ENCODE data around the gene CRELD1.

The CRELD1 gene

GRCh38 chr3:9901967-9902366, 31.7 kb upstream of the CRELD1 start:
- H3K27ac ChIP-seq, result no peak overlapping the region
- TF ChIP-seq, protein P1, sequence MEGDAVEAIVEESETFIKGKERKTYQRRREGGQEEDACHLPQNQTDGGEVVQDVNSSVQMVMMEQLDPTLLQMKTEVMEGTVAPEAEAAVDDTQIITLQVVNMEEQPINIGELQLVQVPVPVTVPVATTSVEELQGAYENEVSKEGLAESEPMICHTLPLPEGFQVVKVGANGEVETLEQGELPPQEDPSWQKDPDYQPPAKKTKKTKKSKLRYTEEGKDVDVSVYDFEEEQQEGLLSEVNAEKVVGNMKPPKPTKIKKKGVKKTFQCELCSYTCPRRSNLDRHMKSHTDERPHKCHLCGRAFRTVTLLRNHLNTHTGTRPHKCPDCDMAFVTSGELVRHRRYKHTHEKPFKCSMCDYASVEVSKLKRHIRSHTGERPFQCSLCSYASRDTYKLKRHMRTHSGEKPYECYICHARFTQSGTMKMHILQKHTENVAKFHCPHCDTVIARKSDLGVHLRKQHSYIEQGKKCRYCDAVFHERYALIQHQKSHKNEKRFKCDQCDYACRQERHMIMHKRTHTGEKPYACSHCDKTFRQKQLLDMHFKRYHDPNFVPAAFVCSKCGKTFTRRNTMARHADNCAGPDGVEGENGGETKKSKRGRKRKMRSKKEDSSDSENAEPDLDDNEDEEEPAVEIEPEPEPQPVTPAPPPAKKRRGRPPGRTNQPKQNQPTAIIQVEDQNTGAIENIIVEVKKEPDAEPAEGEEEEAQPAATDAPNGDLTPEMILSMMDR (conservative IDR thresholded peaks at IDR 0.05), result no peak

DNA sequence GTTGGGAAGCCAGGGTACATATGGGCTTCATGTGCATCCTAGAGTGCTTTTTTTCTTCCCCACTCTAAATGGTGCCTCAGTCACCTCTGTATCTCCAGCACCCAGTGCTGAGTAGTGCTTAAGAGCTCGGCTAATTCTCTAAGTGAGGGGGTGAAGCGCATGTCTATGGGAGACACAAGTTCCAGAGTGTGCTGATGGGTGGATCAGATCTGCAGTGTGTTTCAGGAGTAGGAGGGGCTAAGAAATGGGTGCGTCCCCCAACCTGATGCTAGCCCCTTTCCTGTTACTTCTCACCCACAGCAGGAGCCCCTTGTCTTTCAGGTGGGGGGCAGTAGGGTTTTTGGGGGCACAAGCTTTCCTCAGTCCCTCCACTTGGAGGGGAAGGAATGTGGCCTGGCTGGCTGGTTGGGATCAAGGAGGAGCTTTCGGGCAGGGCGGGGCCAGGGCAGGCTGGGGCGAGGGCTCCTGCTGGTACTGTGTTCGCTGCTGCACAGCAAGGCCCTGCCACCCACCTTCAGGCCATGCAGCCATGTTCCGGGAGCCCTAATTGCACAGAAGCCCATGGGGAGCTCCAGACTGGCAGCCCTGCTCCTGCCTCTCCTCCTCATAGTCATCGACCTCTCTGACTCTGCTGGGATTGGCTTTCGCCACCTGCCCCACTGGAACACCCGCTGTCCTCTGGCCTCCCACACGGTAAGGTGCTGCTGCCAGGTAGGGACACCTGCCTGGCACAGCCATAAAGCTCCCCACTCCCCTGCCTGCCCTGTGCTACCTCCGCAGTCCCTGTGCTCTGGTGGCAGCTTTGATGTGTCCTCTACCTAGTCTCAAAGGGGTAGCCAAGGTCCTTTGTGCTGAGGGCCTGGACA, 31.0 kb upstream of the CRELD1 start, which contains the start of gene IL17RE:
Gene IL17RE (plus strand): TSS at position 477 of the 866 bp plus-strand sequence. CDS start 85 bp downstream, at position 562.
- TF ChIP-seq, protein P1 (conservative IDR thresholded peaks at IDR 0.05), result no peak
- H3K27ac ChIP-seq, result no peak within 1 kb of the TSS

GRCh38 chr3:9903238-9903624, 30.4 kb upstream of the CRELD1 start:
- TF ChIP-seq, protein P1 (conservative IDR thresholded peaks at IDR 0.05), result no peak
- H3K27ac ChIP-seq, result no peak overlapping the region

GRCh38 chr3:9903904-9904303, 29.7 kb upstream of the CRELD1 start:
- TF ChIP-seq, protein P1 (conservative IDR thresholded peaks at IDR 0.05), result no peak
- H3K27ac ChIP-seq, result no peak overlapping the region

- H3K27ac ChIP-seq, result no peak overlapping the region
- TF ChIP-seq, protein P1 (conservative IDR thresholded peaks at IDR 0.05), result no peak
Observed at GRCh38 chr3:9906480-9906879, 27.2 kb upstream of the CRELD1 start.

DNA sequence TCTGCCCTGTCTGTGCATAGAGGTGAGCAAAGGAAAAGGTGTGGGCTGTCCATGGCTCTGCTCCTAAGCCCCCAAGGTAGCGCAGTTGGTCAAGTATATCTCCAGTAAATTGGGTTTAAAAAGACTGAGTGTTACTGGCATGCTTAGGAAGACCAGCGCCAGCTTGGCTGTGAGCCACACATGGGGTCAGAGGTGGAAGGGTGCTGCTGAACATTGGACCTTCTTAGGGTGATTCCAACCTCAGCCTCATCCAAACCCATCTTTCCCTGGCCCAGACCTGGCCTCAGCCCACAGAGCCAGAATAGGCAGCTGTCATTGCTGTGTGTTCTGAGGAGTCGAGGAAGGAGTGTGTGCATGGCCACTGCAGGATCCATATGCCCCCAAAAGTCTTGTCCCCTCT, 25.3 kb upstream of the CRELD1 start:
- TF ChIP-seq, protein P1 (conservative IDR thresholded peaks at IDR 0.05), result no peak
- no peak overlapping the region for H3K27ac ChIP-seq

DNA sequence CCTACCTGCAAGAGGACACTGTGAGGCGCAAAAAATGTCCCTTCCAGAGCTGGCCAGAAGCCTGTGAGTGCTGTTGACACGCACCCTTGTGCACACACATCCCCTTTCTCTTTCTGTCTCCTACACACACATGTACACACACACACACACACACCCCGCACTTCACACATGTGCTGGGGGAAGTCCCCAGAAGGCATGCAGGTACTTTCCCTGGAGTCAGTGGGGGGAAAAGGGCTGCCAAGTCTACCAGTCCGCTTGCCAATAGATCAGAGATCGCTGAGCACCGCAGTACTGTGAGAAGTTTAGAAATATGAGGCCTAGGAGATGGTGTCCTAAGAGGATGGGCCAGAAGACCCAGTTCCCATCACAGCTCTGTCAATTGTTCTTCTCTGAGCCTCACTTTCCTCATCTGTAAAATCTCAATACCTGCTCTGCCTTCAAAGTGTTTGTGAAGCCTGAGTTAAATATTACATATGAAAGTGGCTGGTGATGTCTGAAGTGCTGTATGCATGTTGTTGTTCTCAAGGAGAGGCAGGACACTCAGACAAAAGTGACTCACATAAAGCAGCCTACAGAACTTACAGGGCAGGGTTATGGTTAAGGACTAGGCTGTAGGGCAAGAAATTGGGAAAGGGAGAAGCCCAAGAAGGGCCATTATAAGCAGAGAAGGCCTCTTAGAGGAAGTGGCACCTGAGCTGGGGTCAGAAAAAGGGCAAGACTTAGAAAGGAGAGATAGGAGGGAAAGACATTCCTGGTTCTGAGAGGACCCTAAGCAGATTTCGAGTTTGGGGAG, 24.2 kb upstream of the CRELD1 start:
- TF ChIP-seq, protein P1 (conservative IDR thresholded peaks at IDR 0.05), result no peak
- H3K27ac ChIP-seq, result no peak overlapping the region
